Gastrocnemius medialis (tissue), 4 donors: ENCODE results near the gene KCNJ5. TPM values are rescaled to one million over a fixed set of nuclear protein-coding genes. Genes with fewer than 3 reads are reported as not detected.

Experiments
- ATAC-seq, 2 donors: fragments of 150-250 bp; one replicate each; pipeline ENCODE4 v1.9.1; 2016
- DNase-seq, 2 donors: peaks; one replicate each; pipeline ENCODE4 v3.0.0-alpha.2; 2019
- H3K27ac ChIP-seq, 4 donors: fragments of 200-600 bp; sonication (generic); 1 replicate in 1 of 4; 2 replicates in 3 of 4; pipeline ENCODE4 v1.5.1; 2016 to 2018; ENCODE audit warnings: mild to moderate bottlenecking in 2 of 4, moderate library complexity in 1 of 4
- H3K27me3 ChIP-seq, 3 donors: fragments of 200-600 bp; sonication (generic) in 2 of 3; 1 replicate in 1 of 3; 2 replicates in 2 of 3; pipeline versions ENCODE4 v1.5.1 to v1.6.0; 2016 to 2019; ENCODE audit warnings: mild to moderate bottlenecking in 1 of 3, moderate library complexity in 1 of 3
- H3K36me3 ChIP-seq, 2 donors: fragments of 200-600 bp; sonication (generic) in 1 of 2; one replicate each; pipeline ENCODE4 v1.5.1; 2017 to 2018
- H3K4me1 ChIP-seq, 2 donors: fragments of 200-600 bp; sonication (generic) in 1 of 2; one replicate each; pipeline ENCODE4 v1.5.1; 2016 to 2017; ENCODE audit warnings: mild to moderate bottlenecking in 2 of 2
- H3K4me3 ChIP-seq, 4 donors: fragments of 200-600 bp; sonication (generic) in 3 of 4; 1 replicate in 1 of 4; 2 replicates in 3 of 4; pipeline ENCODE4 v1.5.1; 2016 to 2019; ENCODE audit warnings: mild to moderate bottlenecking in 2 of 4
- H3K9me3 ChIP-seq, 3 donors: fragments of 200-600 bp; sonication (generic) in 2 of 3; 1 replicate in 1 of 3; 2 replicates in 2 of 3; pipeline ENCODE4 v1.5.1; 2016 to 2019
- POLR2A ChIP-seq, 2 donors: fragments of 450-650 bp; IDR thresholded peaks; one replicate each; pipeline ENCODE4 v1.6.1; 2017; ENCODE audit warnings: antibody characterized with exemption in 2 of 2, mild to moderate bottlenecking in 2 of 2, moderate library complexity in 2 of 2
- in situ Hi-C, 4 donors: fragments of 200-750 bp; cut with MboI; loops; one replicate each; pipeline versions ENCODE4 v1.15.0 to v1.8.0; 2017; ENCODE audit warnings: low sequenced_read_pairs in 4 of 4
- intact Hi-C: fragments of 100-400 bp; cut with DNase I; formaldehyde crosslinking; loops from one replicate; pipeline ENCODE4 v1.15.1; 2023; ENCODE audit warnings: low total_unique reads
- total RNA-seq, 4 donors: library from RNA; depleted of rRNA; stranded (reverse); fragments of >200 nt; gene quantifications; one replicate each; pipeline versions ENCODE4 v1.1.0 to v1.2.3, GENCODE V29; 2016
- TF ChIP-seq, protein P1 (sequence below), 5 experiments: fragments of 450-650 bp in 3 of 5; fragments of 200-600 bp in 2 of 5; sonication (generic) in 2 of 5; IDR thresholded peaks in 4 of 5; conservative IDR thresholded peaks in 1 of 5; 1 replicate in 4 of 5; 2 replicates in 1 of 5; pipeline ENCODE4 v1.5.1; 2016 to 2019; ENCODE audit warnings: antibody characterized with exemption in 5 of 5, mild to moderate bottlenecking in 3 of 5, moderate library complexity in 3 of 5

The KCNJ5 gene
- total RNA-seq, 4 donors from 2014 or later: 0.24 to 0.46 TPM; not detected in 2

DNA sequence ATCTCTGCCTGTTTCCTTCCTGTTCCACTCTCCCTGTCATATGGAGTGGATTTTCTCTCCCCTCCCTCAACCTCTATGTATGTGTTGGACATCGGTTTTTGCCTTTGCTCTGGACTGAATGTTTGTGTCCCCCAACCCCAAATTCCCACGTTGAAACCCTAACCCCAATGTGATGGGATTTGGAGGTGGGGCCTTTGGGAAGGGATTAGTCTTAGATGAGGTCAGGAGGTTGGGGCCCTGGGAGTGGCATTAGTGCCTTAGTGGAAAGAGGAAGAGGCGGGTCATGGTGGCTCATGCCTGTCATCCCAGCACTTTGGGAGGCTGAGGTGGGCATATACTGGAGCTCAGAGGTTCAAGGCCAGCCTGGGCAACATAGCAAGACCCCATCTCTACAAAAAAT, 39.9 kb downstream of the KCNJ5 start:
- no peak overlapping the region for H3K27ac ChIP-seq
- H3K4me1 ChIP-seq: no peaks in the 10 kb centered on the region
- no peaks in the 10 kb centered on the region for H3K36me3 ChIP-seq
- no peak for ATAC-seq
- no peaks in the 10 kb centered on the region for H3K9me3 ChIP-seq
- in situ Hi-C loops (no loop called here), intact Hi-C loops (no loop called here)
- H3K4me3 ChIP-seq: no peak overlapping the region
- H3K27me3 ChIP-seq: no peaks in the 10 kb centered on the region
- no peak for TF ChIP-seq POLR2A (IDR thresholded peaks at IDR 0.05)
- TF ChIP-seq, protein P1, sequence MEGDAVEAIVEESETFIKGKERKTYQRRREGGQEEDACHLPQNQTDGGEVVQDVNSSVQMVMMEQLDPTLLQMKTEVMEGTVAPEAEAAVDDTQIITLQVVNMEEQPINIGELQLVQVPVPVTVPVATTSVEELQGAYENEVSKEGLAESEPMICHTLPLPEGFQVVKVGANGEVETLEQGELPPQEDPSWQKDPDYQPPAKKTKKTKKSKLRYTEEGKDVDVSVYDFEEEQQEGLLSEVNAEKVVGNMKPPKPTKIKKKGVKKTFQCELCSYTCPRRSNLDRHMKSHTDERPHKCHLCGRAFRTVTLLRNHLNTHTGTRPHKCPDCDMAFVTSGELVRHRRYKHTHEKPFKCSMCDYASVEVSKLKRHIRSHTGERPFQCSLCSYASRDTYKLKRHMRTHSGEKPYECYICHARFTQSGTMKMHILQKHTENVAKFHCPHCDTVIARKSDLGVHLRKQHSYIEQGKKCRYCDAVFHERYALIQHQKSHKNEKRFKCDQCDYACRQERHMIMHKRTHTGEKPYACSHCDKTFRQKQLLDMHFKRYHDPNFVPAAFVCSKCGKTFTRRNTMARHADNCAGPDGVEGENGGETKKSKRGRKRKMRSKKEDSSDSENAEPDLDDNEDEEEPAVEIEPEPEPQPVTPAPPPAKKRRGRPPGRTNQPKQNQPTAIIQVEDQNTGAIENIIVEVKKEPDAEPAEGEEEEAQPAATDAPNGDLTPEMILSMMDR (IDR thresholded peaks at IDR 0.05 in 4 of 5, conservative IDR thresholded peaks at IDR 0.05 in 1 of 5): no peak
- DNase-seq: no peak

DNA sequence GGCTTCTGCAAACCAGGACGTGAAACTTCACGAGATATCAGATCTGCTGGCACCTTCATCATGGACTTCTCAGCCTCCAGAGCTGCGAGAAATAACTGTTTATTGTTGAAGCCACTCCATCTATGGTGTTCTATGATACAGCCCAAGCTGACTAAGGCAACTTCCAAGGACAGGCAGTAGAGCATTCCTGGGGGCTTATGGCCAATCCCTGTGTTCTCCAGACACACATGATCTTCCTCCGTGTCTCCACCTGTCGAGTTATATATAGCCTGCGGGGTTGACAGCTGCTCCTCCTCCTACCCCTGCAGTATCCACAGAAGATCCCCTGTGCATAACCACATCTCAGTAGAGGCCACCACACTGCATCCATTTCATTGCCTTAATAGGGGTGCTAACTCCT, 40.5 kb downstream of the KCNJ5 start:
- in situ Hi-C loops: no loop called here
- DNase-seq (peak in 1 of 2 donors; percentile 35), ATAC-seq (peak; percentile 39 to 92)
- intact Hi-C loops: no loop called here
- TF ChIP-seq, protein P1 (IDR thresholded peaks at IDR 0.05 in 4 of 5, conservative IDR thresholded peaks at IDR 0.05 in 1 of 5): no peak
- no peak for TF ChIP-seq POLR2A (IDR thresholded peaks at IDR 0.05)
- H3K27ac ChIP-seq: no peak overlapping the region
- H3K4me3 ChIP-seq: no peak overlapping the region
- no peaks in the 10 kb centered on the region for H3K4me1 ChIP-seq
- H3K36me3 ChIP-seq: no peaks in the 10 kb centered on the region
- H3K27me3 ChIP-seq: no peaks in the 10 kb centered on the region
- no peaks in the 10 kb centered on the region for H3K9me3 ChIP-seq

DNA sequence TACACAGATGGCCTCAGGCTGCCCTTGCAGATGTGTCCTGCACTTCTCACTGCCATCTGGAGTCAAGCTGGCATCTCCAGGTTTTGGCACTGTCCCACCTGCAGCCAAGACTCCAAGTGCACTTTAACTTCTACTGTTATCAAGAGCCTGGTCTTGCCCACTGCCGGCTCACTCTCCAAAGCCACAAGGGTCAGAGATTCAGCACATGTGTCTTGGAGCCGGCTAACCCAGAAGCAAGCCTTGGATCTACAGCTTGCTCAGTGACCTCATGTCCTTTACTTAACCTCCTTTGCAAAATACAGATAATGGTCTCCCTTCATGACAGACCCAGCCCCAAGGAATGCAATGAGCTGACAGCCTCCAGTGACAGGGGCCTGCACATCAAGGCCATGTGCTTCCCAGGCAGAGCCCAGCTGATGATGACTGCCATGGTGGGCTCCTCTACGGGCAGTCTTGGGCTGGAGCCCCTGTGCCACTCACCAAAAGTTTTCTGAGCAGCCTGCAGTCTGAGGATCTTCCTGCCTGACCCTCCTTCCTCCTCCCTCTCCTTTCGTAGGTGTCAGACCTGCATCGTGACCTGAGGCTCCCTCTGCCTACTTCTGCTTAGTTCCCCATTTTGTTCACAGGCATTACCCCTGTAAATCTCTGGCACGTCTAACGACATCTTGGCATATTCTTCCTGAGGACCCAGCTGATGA, 42.5 kb downstream of the KCNJ5 start:
- Histone ChIP-seq H3K9me3 (no peaks in the 10 kb centered on the region), H3K27me3 (no peaks in the 10 kb centered on the region), H3K27ac (no peak overlapping the region), H3K4me3 (no peak overlapping the region), H3K4me1 (no peaks in the 10 kb centered on the region), H3K36me3 (no peaks in the 10 kb centered on the region)
- DNase-seq: no peak
- no peak for TF ChIP-seq POLR2A (IDR thresholded peaks at IDR 0.05)
- in situ Hi-C loops: no loop called here
- ATAC-seq: no peak
- intact Hi-C loops: no loop called here

DNA sequence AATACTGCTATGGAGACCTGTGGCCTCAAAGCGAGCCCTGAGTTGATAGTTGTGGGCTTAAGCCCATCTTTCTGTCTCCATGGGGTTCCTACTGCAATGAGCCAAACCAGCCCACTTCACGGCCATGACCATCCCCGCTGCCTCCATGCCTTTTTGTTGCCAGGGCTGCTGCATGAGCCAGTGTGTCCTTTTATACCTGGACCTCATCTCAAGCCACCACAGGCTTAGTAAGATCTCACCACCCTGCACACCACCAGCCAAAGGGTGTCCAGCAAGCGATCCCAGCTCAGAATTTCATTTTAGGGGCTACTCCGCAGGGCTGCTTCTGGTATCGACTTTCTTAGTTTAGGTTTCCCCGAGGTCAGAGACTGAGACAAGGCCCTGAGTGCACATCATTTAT, 43.2 kb downstream of the KCNJ5 start:
- H3K4me1 ChIP-seq: no peaks in the 10 kb centered on the region
- in situ Hi-C loops: no loop called here
- H3K9me3 ChIP-seq: no peaks in the 10 kb centered on the region
- H3K36me3 ChIP-seq: no peaks in the 10 kb centered on the region
- TF ChIP-seq POLR2A (IDR thresholded peaks at IDR 0.05): no peak
- TF ChIP-seq, protein P1 (IDR thresholded peaks at IDR 0.05 in 4 of 5, conservative IDR thresholded peaks at IDR 0.05 in 1 of 5): no peak
- H3K4me3 ChIP-seq: no peak overlapping the region
- intact Hi-C loops: no loop called here
- ATAC-seq (no peak), DNase-seq (no peak)
- H3K27me3 ChIP-seq: peaks cover 0 to 3% (median 0%) of the 10 kb centered on the region in 3 donors
- H3K27ac ChIP-seq: no peak overlapping the region

DNA sequence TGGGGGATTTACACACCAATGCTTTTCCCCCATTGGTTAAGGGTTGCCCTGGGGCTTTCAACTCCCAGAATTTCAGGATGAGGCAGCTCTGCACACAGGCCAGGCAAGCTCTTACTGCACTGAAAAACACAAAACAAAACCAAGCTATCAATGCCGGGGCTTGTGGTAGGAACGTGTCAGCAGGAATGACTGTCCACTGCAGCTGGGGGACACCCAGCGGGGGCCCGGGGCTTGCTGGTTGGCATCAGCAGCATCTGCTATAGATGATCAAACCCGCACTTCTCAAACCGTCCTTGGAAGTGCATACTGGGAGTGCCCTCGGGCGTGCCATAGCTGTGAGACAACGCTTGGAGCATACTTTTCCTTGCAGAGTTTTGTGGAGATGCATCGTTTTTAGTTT, 43.8 kb downstream of the KCNJ5 start:
- in situ Hi-C loops: no loop called here
- no peak for TF ChIP-seq POLR2A (IDR thresholded peaks at IDR 0.05)
- TF ChIP-seq, protein P1 (IDR thresholded peaks at IDR 0.05 in 4 of 5, conservative IDR thresholded peaks at IDR 0.05 in 1 of 5): no peak
- no peak overlapping the region for H3K4me3 ChIP-seq
- no peak overlapping the region for H3K27ac ChIP-seq
- H3K9me3 ChIP-seq: no peaks in the 10 kb centered on the region
- intact Hi-C loops: no loop called here
- no peaks in the 10 kb centered on the region for H3K4me1 ChIP-seq
- ATAC-seq (no peak), DNase-seq (no peak)
- no peaks in the 10 kb centered on the region for H3K36me3 ChIP-seq
- peaks cover 0 to 6% (median 0%) of the 10 kb centered on the region in 3 donors for H3K27me3 ChIP-seq
